ENCODE results near the gene SPATA33.
"Not testable (repeated sequence)": the region's sequence is repeated elsewhere in the genome, so short reads cannot be mapped to it uniquely, and the experiment has no call there.

SPATA33 gene

GRCh38 chr16:89633064-89633631 is 24.5 kb upstream of the SPATA33 start:
- H3K4me1 ChIP-seq = no peaks in the 10 kb centered on the region
- H3K9me3 ChIP-seq = no peaks in the 10 kb centered on the region
- DNase-seq = no peak
- no peak for TF ChIP-seq CTCF (IDR thresholded peaks at IDR 0.05)
- intact Hi-C loops (cut with DNase I; ENCODE audit: low total_unique reads) = loop anchor here (10.0 kb wide), 1 partner anchor 298 kb away; no protein-coding TSS in a partner anchor
- H3K36me3 ChIP-seq = no peaks in the 10 kb centered on the region
- peaks cover 0 to 67% of the 10 kb centered on the region in 2 donors for H3K27me3 ChIP-seq
- H3K27ac ChIP-seq = no peak overlapping the region
- no peak overlapping the region for H3K4me3 ChIP-seq

GRCh38 chr16:89634463-89635385 is 22.9 kb upstream of the SPATA33 start:
- H3K27me3 ChIP-seq = peaks cover 0 to 65% of the 10 kb centered on the region in 2 donors
- H3K9me3 ChIP-seq, H3K4me1 ChIP-seq, H3K4me3 ChIP-seq, H3K27ac ChIP-seq, H3K36me3 ChIP-seq, DNase-seq: not testable (repeated sequence)
- intact Hi-C loops (cut with DNase I; ENCODE audit: low total_unique reads) = loop anchor here (10.0 kb wide), 1 partner anchor 300 kb away; no protein-coding TSS in a partner anchor

GRCh38 chr16:89636663-89637062 is 21.0 kb upstream of the SPATA33 start:
- peaks cover 0 to 8% (median 4%) of the 10 kb centered on the region in 4 donors for H3K4me1 ChIP-seq
- no peak for TF ChIP-seq CTCF (IDR thresholded peaks at IDR 0.05)
- DNase-seq = no peak
- no peak overlapping the region for H3K4me3 ChIP-seq
- H3K27ac ChIP-seq = no peak overlapping the region
- intact Hi-C loops (cut with DNase I; ENCODE audit: low total_unique reads) = loop anchor here (10.0 kb wide), 1 partner anchor 302 kb away; no protein-coding TSS in a partner anchor
- no peaks in the 10 kb centered on the region for H3K36me3 ChIP-seq
- no peaks in the 10 kb centered on the region for H3K9me3 ChIP-seq
- H3K27me3 ChIP-seq = peaks cover 0 to 50% of the 10 kb centered on the region in 2 donors

GRCh38 chr16:89637379-89637778 is 20.3 kb upstream of the SPATA33 start:
- peaks cover 0 to 8% (median 4%) of the 10 kb centered on the region in 4 donors for H3K4me1 ChIP-seq
- no peak for TF ChIP-seq CTCF (IDR thresholded peaks at IDR 0.05)
- H3K27ac ChIP-seq = no peak overlapping the region
- intact Hi-C loops (cut with DNase I; ENCODE audit: low total_unique reads) = loop anchor here (10.0 kb wide), 1 partner anchor 303 kb away; no protein-coding TSS in a partner anchor
- H3K4me3 ChIP-seq = no peak overlapping the region
- no peaks in the 10 kb centered on the region for H3K9me3 ChIP-seq
- H3K36me3 ChIP-seq = no peaks in the 10 kb centered on the region
- no peak for DNase-seq
- peaks cover 0 to 43% of the 10 kb centered on the region in 2 donors for H3K27me3 ChIP-seq

GRCh38 chr16:89638455-89638854 is 19.2 kb upstream of the SPATA33 start:
- H3K27me3 ChIP-seq = peaks cover 0 to 32% of the 10 kb centered on the region in 2 donors
- no peak for DNase-seq
- intact Hi-C loops (cut with DNase I; ENCODE audit: low total_unique reads) = loop anchor here (10.0 kb wide), 1 partner anchor 304 kb away; no protein-coding TSS in a partner anchor
- H3K4me1 ChIP-seq = peaks cover 0 to 8% (median 4%) of the 10 kb centered on the region in 4 donors
- H3K9me3 ChIP-seq = no peaks in the 10 kb centered on the region
- TF ChIP-seq CTCF (IDR thresholded peaks at IDR 0.05) = no peak
- H3K4me3 ChIP-seq = no peak overlapping the region
- no peak overlapping the region for H3K27ac ChIP-seq
- no peaks in the 10 kb centered on the region for H3K36me3 ChIP-seq

GRCh38 chr16:89639385-89639784 is 18.3 kb upstream of the SPATA33 start:
- Histone ChIP-seq H3K4me3 (no peak overlapping the region), H3K36me3 (peaks cover 0 to 7% (median 2%) of the 10 kb centered on the region in 3 donors), H3K27ac (no peak overlapping the region), H3K4me1 (peaks cover 0 to 8% (median 4%) of the 10 kb centered on the region in 4 donors), H3K27me3 (peaks cover 0 to 27% of the 10 kb centered on the region in 2 donors), H3K9me3 (no peaks in the 10 kb centered on the region)
- intact Hi-C loops (cut with DNase I; ENCODE audit: low total_unique reads) = loop anchor here (10.0 kb wide), 1 partner anchor 305 kb away; no protein-coding TSS in a partner anchor
- no peak for DNase-seq
- TF ChIP-seq CTCF (IDR thresholded peaks at IDR 0.05) = no peak

All from tibial artery (tissue), 4 donors.